DOHH2 (cell line): ENCODE results near the gene GNAO1.

Experiments used
- CTCF ChIP-seq: fragments of 200-600 bp; sonication (generic); IDR thresholded peaks from one replicate; pipeline ENCODE4 v1.5.1; 2014; ENCODE audit warnings: antibody characterized with exemption, mild to moderate bottlenecking, low read depth, low read length; ENCODE audit not compliant: poor library complexity, severe bottlenecking
- EZH2phosphoT487 ChIP-seq: fragments of 200-600 bp; sonication (generic); IDR thresholded peaks from 2 replicates; pipeline ENCODE4 v1.6.1; 2017; ENCODE audit warnings: borderline replicate concordance, mild to moderate bottlenecking, antibody characterized with exemption, low read length, moderate library complexity, mixed read lengths

- no peak for TF ChIP-seq CTCF
- no peak for TF ChIP-seq EZH2phosphoT487
These were observed 87.0 kb downstream of the GNAO1 start for GRCh38 chr16:56278196-56278855.
